SK-N-SH (cell line): ENCODE results near the gene FYN. TPM values are rescaled to one million over a fixed set of nuclear protein-coding genes. Genes with fewer than 3 reads are reported as not detected.

Source experiments
- CTCF ChIA-PET: fragments of 300-600, 350-600 bp; formaldehyde crosslinking; extraction: SDS; loops from one replicate; lab custom pipeline; 2021; lab: Yijun Ruan, JAX
- POLR2A ChIA-PET: fragments of 350-600 bp; sonication (Branson Sonifier 250); formaldehyde crosslinking; extraction: SDS; loops from one replicate; lab custom pipeline; 2020; ENCODE audit warnings: antibody characterized with exemption, inconsistent platforms; lab: Yijun Ruan, JAX
- DNase-seq: peaks from one replicate; pipeline ENCODE4 v3.0.0; 2012
- H2AFZ ChIP-seq: fragments of 200-600 bp; sonication (generic); 2 replicates; pipeline ENCODE4 v1.8.1; 2016; ENCODE audit warnings: antibody characterized with exemption, mild to moderate bottlenecking, low read depth
- H3F3A ChIP-seq: fragments of 200-600 bp; sonication (generic); replicated peaks from 2 replicates; pipeline ENCODE3; 2016; ENCODE audit warnings: antibody characterized with exemption, mild to moderate bottlenecking; ENCODE audit not compliant: insufficient read depth
- H3K27ac ChIP-seq, 2 experiments: fragments of 200-500 bp in 1 of 2; fragments of 200-600 bp in 1 of 2; sonication (Bioruptor generic) in 1 of 2; sonication (generic), shearing (Covaris generic) in 1 of 2; 2 replicates each; pipeline versions ENCODE4 v1.5.1 to v1.6.1; 2014 to 2016; ENCODE audit warnings: low read depth in 2 of 2, inconsistent platforms in 1 of 2, low read length in 1 of 2, mild to moderate bottlenecking in 1 of 2, mixed read lengths in 1 of 2
- H3K27me3 ChIP-seq: fragments of 200-600 bp; sonication (generic), shearing (Covaris generic); 2 replicates; pipeline ENCODE4 v1.6.1; 2016; ENCODE audit warnings: mixed run types; ENCODE audit not compliant: insufficient read depth
- H3K36me3 ChIP-seq, 2 experiments: fragments of 200-500 bp in 1 of 2; fragments of 200-600 bp in 1 of 2; sonication (Bioruptor generic) in 1 of 2; sonication (generic) in 1 of 2; replicated peaks in 1 of 2; 2 replicates each; pipeline versions ENCODE3 to v1.5.1; 2014 to 2016; ENCODE audit warnings: low read length in 1 of 2, mild to moderate bottlenecking in 1 of 2; ENCODE audit not compliant: insufficient read depth in 2 of 2, control insufficient read depth in 1 of 2
- H3K4me1 ChIP-seq, 2 experiments: fragments of 200-500 bp in 1 of 2; fragments of 200-600 bp in 1 of 2; sonication (Bioruptor generic) in 1 of 2; sonication (generic), shearing (Covaris generic) in 1 of 2; 2 replicates each; pipeline versions ENCODE4 v1.5.1 to v1.6.1; 2014 to 2016; ENCODE audit warnings: low read depth in 1 of 2, low read length in 1 of 2, mixed run types in 1 of 2; ENCODE audit not compliant: insufficient read depth in 2 of 2, control insufficient read depth in 1 of 2
- H3K4me2 ChIP-seq: fragments of 200-600 bp; sonication (generic), shearing (Covaris generic); 2 replicates; pipeline ENCODE4 v1.6.1; 2017; ENCODE audit warnings: mixed run types
- H3K4me3 ChIP-seq, 2 experiments: fragments of 200-500 bp in 1 of 2; fragments of 200-600 bp in 1 of 2; sonication (Bioruptor generic) in 1 of 2; sonication (generic), shearing (Covaris generic) in 1 of 2; 2 replicates each; pipeline versions ENCODE4 v1.5.1 to v1.8.1; 2014 to 2016; ENCODE audit warnings: low read depth in 2 of 2, inconsistent platforms in 1 of 2, low read length in 1 of 2, mild to moderate bottlenecking in 1 of 2, mixed read lengths in 1 of 2, moderate library complexity in 1 of 2
- H3K79me2 ChIP-seq: fragments of 200-600 bp; sonication (generic); 2 replicates; pipeline ENCODE4 v1.8.1; 2017; ENCODE audit warnings: mild to moderate bottlenecking; ENCODE audit not compliant: insufficient read depth
- H3K9ac ChIP-seq: fragments of 200-600 bp; sonication (generic); 2 replicates; pipeline ENCODE4 v1.6.1; 2017; ENCODE audit warnings: mixed run types
- H3K9me2 ChIP-seq: fragments of 200-600 bp; sonication (generic); 2 replicates; pipeline ENCODE4 v1.6.1; 2017; ENCODE audit warnings: mixed run types
- H3K9me3 ChIP-seq: fragments of 200-600 bp; sonication (generic); 2 replicates; pipeline ENCODE4 v1.6.1; 2017; ENCODE audit warnings: mixed run types, mild to moderate bottlenecking, moderate library complexity
- H4K20me1 ChIP-seq: fragments of 200-600 bp; sonication (generic); 2 replicates; pipeline ENCODE4 v1.6.1; 2017; ENCODE audit warnings: mild to moderate bottlenecking, mixed run types; ENCODE audit not compliant: insufficient read depth
- EP300 ChIP-seq, 2 experiments: IDR thresholded peaks; 2 replicates each; pipeline versions ENCODE4 v1.4.0 to v1.6.1; 2012; ENCODE audit warnings: borderline replicate concordance in 1 of 2, low read depth in 1 of 2, low read length in 1 of 2
- GATA2 ChIP-seq: sonication (generic); formaldehyde crosslinking; IDR thresholded peaks from 2 replicates; pipeline ENCODE4 v1.5.0; 2020; ENCODE audit warnings: mild to moderate bottlenecking, missing genetic modification reagents
- IRF3 ChIP-seq: fragments of 150-350 bp; IDR thresholded peaks from 2 replicates; pipeline ENCODE4 v1.6.1; 2016; ENCODE audit warnings: mild to moderate bottlenecking, low read depth, low read length
- JUND ChIP-seq: IDR thresholded peaks from 2 replicates; pipeline ENCODE4 v1.4.0; 2012
- MXI1 ChIP-seq: IDR thresholded peaks from 2 replicates; pipeline ENCODE4 v1.6.1; 2012; ENCODE audit warnings: mild to moderate bottlenecking, low read depth, low read length, improper control_type of control experiment
- POLR2AphosphoS5 ChIP-seq: IDR thresholded peaks from 2 replicates; pipeline ENCODE4 v1.6.1; 2012; ENCODE audit warnings: low read depth, low read length
- RAD21 ChIP-seq: IDR thresholded peaks from 2 replicates; pipeline ENCODE4 v1.6.1; 2012; ENCODE audit warnings: mild to moderate bottlenecking, low read length
- USF1 ChIP-seq: IDR thresholded peaks from 2 replicates; pipeline ENCODE4 v1.4.0; 2012; ENCODE audit warnings: low read depth, borderline replicate concordance
- USF2 ChIP-seq: fragments of 150-350 bp; IDR thresholded peaks from 2 replicates; pipeline ENCODE4 v1.6.1; 2017; ENCODE audit warnings: antibody characterized with exemption, low read length, low read depth, borderline replicate concordance
- WGBS: methylation state at CpG from one replicate; pipeline ENCODE4 v1.1.6; 2017; ENCODE audit warnings: low lambda C conversion rate; 5-methylcytosine and 5-hydroxymethylcytosine counted together
- polyA plus RNA-seq, 3 experiments: library from polyadenylated mRNA; depleted of rRNA; stranded (reverse); fragments of >200 nt; gene quantifications; 2 replicates each; pipeline ENCODE4 v1.2.3, GENCODE V29; 2012
- TF ChIP-seq, protein P1 (sequence below): fragments of 200-600 bp; sonication (generic); IDR thresholded peaks from 2 replicates; pipeline ENCODE4 v1.6.1; 2017; ENCODE audit warnings: antibody characterized with exemption, mild to moderate bottlenecking, moderate library complexity
- TF ChIP-seq, protein P2 (sequence below): IDR thresholded peaks from 2 replicates; pipeline ENCODE4 v1.4.0; 2012; ENCODE audit warnings: low read depth
- TF ChIP-seq, protein P3 (sequence below): IDR thresholded peaks from 2 replicates; pipeline ENCODE4; 2012

The FYN gene
- polyA plus RNA-seq, 1 of the 3 experiments (the other 2 are of a cell fraction), result 31.0 TPM

- TF ChIP-seq, protein P1, sequence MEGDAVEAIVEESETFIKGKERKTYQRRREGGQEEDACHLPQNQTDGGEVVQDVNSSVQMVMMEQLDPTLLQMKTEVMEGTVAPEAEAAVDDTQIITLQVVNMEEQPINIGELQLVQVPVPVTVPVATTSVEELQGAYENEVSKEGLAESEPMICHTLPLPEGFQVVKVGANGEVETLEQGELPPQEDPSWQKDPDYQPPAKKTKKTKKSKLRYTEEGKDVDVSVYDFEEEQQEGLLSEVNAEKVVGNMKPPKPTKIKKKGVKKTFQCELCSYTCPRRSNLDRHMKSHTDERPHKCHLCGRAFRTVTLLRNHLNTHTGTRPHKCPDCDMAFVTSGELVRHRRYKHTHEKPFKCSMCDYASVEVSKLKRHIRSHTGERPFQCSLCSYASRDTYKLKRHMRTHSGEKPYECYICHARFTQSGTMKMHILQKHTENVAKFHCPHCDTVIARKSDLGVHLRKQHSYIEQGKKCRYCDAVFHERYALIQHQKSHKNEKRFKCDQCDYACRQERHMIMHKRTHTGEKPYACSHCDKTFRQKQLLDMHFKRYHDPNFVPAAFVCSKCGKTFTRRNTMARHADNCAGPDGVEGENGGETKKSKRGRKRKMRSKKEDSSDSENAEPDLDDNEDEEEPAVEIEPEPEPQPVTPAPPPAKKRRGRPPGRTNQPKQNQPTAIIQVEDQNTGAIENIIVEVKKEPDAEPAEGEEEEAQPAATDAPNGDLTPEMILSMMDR, result no peak
- no peak for TF ChIP-seq EP300 (IDR thresholded peaks at IDR 0.05; ENCODE audit: borderline replicate concordance in 1 of 2, low read depth in 1 of 2, low read length in 1 of 2)
- TF ChIP-seq GATA2 (CRISPR knock-in tag), result no peak
- no peak for TF ChIP-seq POLR2AphosphoS5
- TF ChIP-seq, protein P2, sequence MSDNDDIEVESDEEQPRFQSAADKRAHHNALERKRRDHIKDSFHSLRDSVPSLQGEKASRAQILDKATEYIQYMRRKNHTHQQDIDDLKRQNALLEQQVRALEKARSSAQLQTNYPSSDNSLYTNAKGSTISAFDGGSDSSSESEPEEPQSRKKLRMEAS, result no peak
- no peak for TF ChIP-seq MXI1
- TF ChIP-seq, protein P3, sequence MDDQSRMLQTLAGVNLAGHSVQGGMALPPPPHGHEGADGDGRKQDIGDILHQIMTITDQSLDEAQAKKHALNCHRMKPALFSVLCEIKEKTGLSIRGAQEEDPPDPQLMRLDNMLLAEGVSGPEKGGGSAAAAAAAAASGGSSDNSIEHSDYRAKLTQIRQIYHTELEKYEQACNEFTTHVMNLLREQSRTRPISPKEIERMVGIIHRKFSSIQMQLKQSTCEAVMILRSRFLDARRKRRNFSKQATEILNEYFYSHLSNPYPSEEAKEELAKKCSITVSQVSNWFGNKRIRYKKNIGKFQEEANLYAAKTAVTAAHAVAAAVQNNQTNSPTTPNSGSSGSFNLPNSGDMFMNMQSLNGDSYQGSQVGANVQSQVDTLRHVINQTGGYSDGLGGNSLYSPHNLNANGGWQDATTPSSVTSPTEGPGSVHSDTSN, result no peak
- TF ChIP-seq USF1, result no peak
Measured at GRCh38 chr6:111922454-111923297, 49.4 kb upstream of the FYN start (continued).

GRCh38 chr6:111921103-111921502 is 47.9 kb upstream of the FYN start:
- no peaks in the 10 kb centered on the region for H3F3A ChIP-seq
- TF ChIP-seq USF2 (no peak), IRF3 (no peak), JUND (no peak), RAD21 (no peak)
- no peak for DNase-seq
- POLR2A ChIA-PET, result no interaction called here
- H3K27me3 ChIP-seq, result no peaks in the 10 kb centered on the region
- no peaks in the 10 kb centered on the region; a peak in 2 of 4 replicates for H3K4me1 ChIP-seq
- no peak overlapping the region for H2AFZ ChIP-seq
- no peaks in the 10 kb centered on the region for H3K36me3 ChIP-seq
- no peaks in the 10 kb centered on the region for H3K79me2 ChIP-seq
- H3K9me3 ChIP-seq, result no peaks in the 10 kb centered on the region
- CTCF ChIA-PET, result interaction anchor here (0.9 kb wide), 2 partner anchors 9 to 26 kb away, joined by 3 read pairs; no protein-coding TSS in a partner anchor
- no peak overlapping the region for H3K9ac ChIP-seq
- 92% methylated on average over 1 of the region's 1 CpG for WGBS
- no peak overlapping the region for H3K27ac ChIP-seq
- H3K4me2 ChIP-seq, result no peak overlapping the region
- no peak overlapping the region for H3K4me3 ChIP-seq
- H3K9me2 ChIP-seq, result no peaks in the 10 kb centered on the region
- no peaks in the 10 kb centered on the region for H4K20me1 ChIP-seq
